HG03175 (cell line): ENCODE measurements around the gene GALNT11.
A peak's percentile ranks its signal among the peaks of the same experiment; 100 is the strongest.
"Not testable (repeated sequence)": the region's sequence is repeated elsewhere in the genome, so short reads cannot be mapped to it uniquely, and the experiment has no call there.

Experiments used
- ATAC-seq: cut with Tn5 transposase; IDR thresholded peaks from one replicate; pipeline ENCODE4 v1.9.1; 2021; ENCODE audit warnings: mild to moderate bottlenecking, moderate library complexity; ENCODE audit not compliant: unreplicated experiment

The GALNT11 gene

GRCh38 chr7:152025077-152025936, at the start of gene GALNT11:
TSS of gene GALNT11 (plus strand) at chr7:152025674. CDS start at chr7:152094228, 68,554 bp downstream.
- peak; percentile 98 for ATAC-seq

- ATAC-seq = no peak
Measured at GRCh38 chr7:151978616-151979015, 46.9 kb upstream of the GALNT11 start.

- no peak for ATAC-seq
Measured at GRCh38 chr7:151981223-151981622, 44.3 kb upstream of the GALNT11 start.

- ATAC-seq = no peak
Measured at GRCh38 chr7:151982806-151983205, 42.7 kb upstream of the GALNT11 start.

- ATAC-seq = no peak
Measured at GRCh38 chr7:151984612-151985011, 40.9 kb upstream of the GALNT11 start.

GRCh38 chr7:151987748-151988529, 37.5 kb upstream of the GALNT11 start:
- ATAC-seq = no peak

GRCh38 chr7:151992375-151992774, 33.1 kb upstream of the GALNT11 start:
- no peak for ATAC-seq

- ATAC-seq = no peak
Measured at GRCh38 chr7:151993977-151994676, 31.3 kb upstream of the GALNT11 start.

GRCh38 chr7:151999424-152000090, 25.9 kb upstream of the GALNT11 start:
- no peak for ATAC-seq

GRCh38 chr7:152000191-152000590, 25.3 kb upstream of the GALNT11 start:
- ATAC-seq = no peak

- no peak for ATAC-seq
Measured at GRCh38 chr7:152006336-152006735, 19.1 kb upstream of the GALNT11 start.

- ATAC-seq = no peak
Measured at GRCh38 chr7:152011860-152012259, 13.6 kb upstream of the GALNT11 start.

- ATAC-seq = no peak
Measured at GRCh38 chr7:152013230-152013629, 12.2 kb upstream of the GALNT11 start.

- no peak for ATAC-seq
Measured at GRCh38 chr7:152013974-152014373, 11.5 kb upstream of the GALNT11 start.

- no peak for ATAC-seq
Measured at GRCh38 chr7:152014722-152015121, 10.8 kb upstream of the GALNT11 start.

GRCh38 chr7:152015600-152015999, 9.9 kb upstream of the GALNT11 start:
- ATAC-seq = no peak

GRCh38 chr7:152016947-152017346, 8.5 kb upstream of the GALNT11 start:
- no peak for ATAC-seq

- ATAC-seq = not testable (repeated sequence)
Measured at GRCh38 chr7:152017683-152018082, 7.8 kb upstream of the GALNT11 start.

GRCh38 chr7:152021740-152022139, 3.7 kb upstream of the GALNT11 start:
- ATAC-seq = not testable (repeated sequence)

GRCh38 chr7:152025937-152026890, 740 bp downstream of the GALNT11 start:
- ATAC-seq = no peak
